Activated CD8-positive, alpha-beta T cell treated with anti-CD3 and anti-CD28 coated beads for 36 hours (primary cell): ENCODE results near the gene SLIT3. TPM values are rescaled to one million over a fixed set of nuclear protein-coding genes. Genes with fewer than 3 reads are reported as not detected.
A peak's percentile ranks its signal among the peaks of the same experiment; 100 is the strongest.

Experiments
- ATAC-seq: fragments of 200-7000 bp; cut with Tn5 transposase; one replicate; pipeline ENCODE4 v1.10.0; 2021; ENCODE audit warnings: mild to moderate bottlenecking, moderate library complexity
- CTCF ChIA-PET: fragments of 350-600 bp; sonication (Branson Sonifier 250); formaldehyde crosslinking; loops from one replicate; lab custom pipeline; 2021; ENCODE audit warnings: antibody characterized with exemption; lab: Charles Lee
- POLR2A ChIA-PET: fragments of 350-600 bp; sonication (Branson Sonifier 250); formaldehyde crosslinking; loops from one replicate; lab custom pipeline; 2021; ENCODE audit warnings: antibody characterized with exemption; lab: Charles Lee
- DNase-seq: peaks from one replicate; pipeline ENCODE4 v3.0.0-alpha.2; 2020
- H3K27ac Mint-ChIP-seq: one replicate; pipeline ENCODE4 v1.8.0; 2021; ENCODE audit warnings: mild to moderate bottlenecking, mixed read lengths
- H3K27me3 Mint-ChIP-seq: one replicate; pipeline ENCODE4 v1.8.0; 2021; ENCODE audit warnings: mixed read lengths
- H3K36me3 Mint-ChIP-seq: one replicate; pipeline ENCODE4 v1.8.0; 2021; ENCODE audit warnings: low read depth, mixed read lengths
- H3K4me1 Mint-ChIP-seq: one replicate; pipeline ENCODE4 v1.8.0; 2021; ENCODE audit warnings: low read depth, mixed read lengths
- H3K4me3 Mint-ChIP-seq: one replicate; pipeline ENCODE4 v1.8.0; 2021; ENCODE audit warnings: mild to moderate bottlenecking, moderate library complexity, mixed read lengths
- H3K9me3 Mint-ChIP-seq: one replicate; pipeline ENCODE4 v1.8.0; 2021; ENCODE audit warnings: mixed read lengths
- CTCF ChIP-seq: fragments of 200-600 bp; IDR thresholded peaks from one replicate; pipeline ENCODE4 v1.8.0; 2022; ENCODE audit warnings: antibody characterized with exemption, mild to moderate bottlenecking
- intact Hi-C: fragments of 100-400 bp; cut with micrococcal nuclease; formaldehyde crosslinking; loops from one replicate; pipeline ENCODE4 v1.10.0; 2022
- total RNA-seq, 2 experiments: library from RNA; stranded (reverse); gene quantifications; one replicate each; pipeline ENCODE4 v1.2.3, GENCODE V29; 2021

Gene SLIT3
- total RNA-seq, 2 experiments from 2014 or later: 0.69 to 0.74 TPM

GRCh38 chr5:168681556-168682183, 619.3 kb downstream of the SLIT3 start:
- H3K4me1 Mint-ChIP-seq: peaks cover 6% of the 10 kb centered on the region
- H3K27ac Mint-ChIP-seq: no peak overlapping the region
- peak; percentile 25 for DNase-seq
- ChIA-PET CTCF (interaction anchor here (0.8 to 2.5 kb wide), 7 partner anchors 7 to 913 kb away, joined by 3 to 10 read pairs (median 5); no protein-coding TSS in a partner anchor), POLR2A (no interaction called here)
- no peak overlapping the region for H3K4me3 Mint-ChIP-seq
- intact Hi-C loops: loop anchor here (10.0 kb wide), 1 partner anchor 283 kb away; no protein-coding TSS in a partner anchor
- H3K9me3 Mint-ChIP-seq: no peaks in the 10 kb centered on the region
- no peak for TF ChIP-seq CTCF
- no peaks in the 10 kb centered on the region for H3K27me3 Mint-ChIP-seq
- peak; percentile 36 for ATAC-seq
- no peaks in the 10 kb centered on the region for H3K36me3 Mint-ChIP-seq

GRCh38 chr5:168680395-168680794, 620.5 kb downstream of the SLIT3 start:
- intact Hi-C loops: loop anchor here (10.0 kb wide), 1 partner anchor 284 kb away; no protein-coding TSS in a partner anchor
- no peaks in the 10 kb centered on the region for H3K36me3 Mint-ChIP-seq
- no peak overlapping the region for H3K4me3 Mint-ChIP-seq
- CTCF ChIA-PET: interaction anchor here (0.9 to 2.5 kb wide), 10 partner anchors 9 to 900 kb away, joined by 3 to 10 read pairs (median 4); no protein-coding TSS in a partner anchor
- ATAC-seq (no peak), DNase-seq (no peak)
- TF ChIP-seq CTCF: no peak
- no peak overlapping the region for H3K27ac Mint-ChIP-seq
- H3K4me1 Mint-ChIP-seq: peaks cover 6% of the 10 kb centered on the region
- no peaks in the 10 kb centered on the region for H3K9me3 Mint-ChIP-seq
- POLR2A ChIA-PET: interaction anchor here (0.5 kb wide), 1 partner anchor 319 kb away, joined by 3 read pairs; no protein-coding TSS in a partner anchor
- no peaks in the 10 kb centered on the region for H3K27me3 Mint-ChIP-seq

- Mint-ChIP-seq H3K9me3 (no peaks in the 10 kb centered on the region), H3K4me3 (no peak overlapping the region), H3K4me1 (peaks cover 6% of the 10 kb centered on the region), H3K27ac (no peak overlapping the region), H3K36me3 (no peaks in the 10 kb centered on the region), H3K27me3 (no peaks in the 10 kb centered on the region)
- ChIA-PET POLR2A (no interaction called here), CTCF (interaction anchor here (0.7 to 2.5 kb wide), 11 partner anchors 9 to 901 kb away, joined by 3 to 10 read pairs (median 4); no protein-coding TSS in a partner anchor)
- TF ChIP-seq CTCF: peak; percentile 87
- intact Hi-C loops: loop anchor here (10.0 kb wide), 1 partner anchor 625 kb away; the partner anchor contains the start of gene SLIT3
- peak; percentile 79 for DNase-seq
- ATAC-seq: no peak
These were observed 621.4 kb downstream of the SLIT3 start for GRCh38 chr5:168679515-168679920.

GRCh38 chr5:168676501-168676900, 624.4 kb downstream of the SLIT3 start:
- Mint-ChIP-seq H3K27ac (no peak overlapping the region), H3K9me3 (no peaks in the 10 kb centered on the region), H3K27me3 (no peaks in the 10 kb centered on the region), H3K4me3 (no peak overlapping the region), H3K4me1 (no peaks in the 10 kb centered on the region), H3K36me3 (no peaks in the 10 kb centered on the region)
- CTCF ChIA-PET: no interaction called here
- POLR2A ChIA-PET: no interaction called here
- no peak for DNase-seq
- intact Hi-C loops: loop anchor here (10.0 kb wide), 1 partner anchor 628 kb away; the partner anchor contains the start of gene SLIT3
- no peak for TF ChIP-seq CTCF
- no peak for ATAC-seq

GRCh38 chr5:168675883-168676408, 625.0 kb downstream of the SLIT3 start:
- no peaks in the 10 kb centered on the region for H3K36me3 Mint-ChIP-seq
- H3K4me3 Mint-ChIP-seq: no peak overlapping the region
- ChIA-PET POLR2A (no interaction called here), CTCF (no interaction called here)
- intact Hi-C loops: loop anchor here (10.0 kb wide), 1 partner anchor 629 kb away; the partner anchor contains the start of gene SLIT3
- DNase-seq (no peak), ATAC-seq (no peak)
- no peaks in the 10 kb centered on the region for H3K27me3 Mint-ChIP-seq
- TF ChIP-seq CTCF: no peak
- H3K9me3 Mint-ChIP-seq: no peaks in the 10 kb centered on the region
- H3K27ac Mint-ChIP-seq: no peak overlapping the region
- no peaks in the 10 kb centered on the region for H3K4me1 Mint-ChIP-seq
